Pericardium fibroblast (primary cell): ENCODE results near the gene SLC27A1. TPM values are rescaled to one million over a fixed set of nuclear protein-coding genes. Genes with fewer than 3 reads are reported as not detected.

Source experiments
- total RNA-seq: library from RNA; depleted of rRNA; stranded (reverse); fragments of >200 nt; gene quantifications from 2 replicates; pipeline ENCODE4 v1.2.3, GENCODE V29; 2015

The SLC27A1 gene
- 28.0 and 29.8 TPM in 2 replicates for total RNA-seq

GRCh38 chr19:17470068-17470841 is at the start of gene SLC27A1:
TSS of gene SLC27A1 (plus strand) at chr19:17470524. CDS start at chr19:17470541, 17 bp downstream.

GRCh38 chr19:17448131-17448967 is 22.0 kb upstream of the SLC27A1 start, which contains the start of gene TMEM221:
TSS of gene TMEM221 (minus strand) at chr19:17448668. CDS start at chr19:17448462, 206 bp downstream.

GRCh38 chr19:17460372-17461230 is 9.7 kb upstream of the SLC27A1 start, which contains the start of gene NXNL1:
TSS of gene NXNL1 (minus strand) at chr19:17460926. CDS start at chr19:17460869, 57 bp downstream.

GRCh38 chr19:17555480-17555928 is 85.2 kb downstream of the SLC27A1 start, which contains the start of gene COLGALT1:
TSS of gene COLGALT1 (plus strand) at chr19:17555649. CDS start at chr19:17555714, 65 bp downstream.

Other genes starting within 250 kb of the SLC27A1 start
- gene OCEL1, start 244.3 kb upstream of the SLC27A1 start, total RNA-seq = 6.8 and 7.1 TPM in 2 replicates
- 87.4 and 95.5 TPM in 2 replicates for gene NR2F6, start 224.6 kb upstream of the SLC27A1 start, total RNA-seq
- not detected in 2 replicates for gene USHBP1, start 205.8 kb upstream of the SLC27A1 start, total RNA-seq
- gene BABAM1, start 203.1 kb upstream of the SLC27A1 start, total RNA-seq = 50.9 and 80.4 TPM in 2 replicates
- 1.3 TPM in 1 of 2 replicates, not detected in the other for gene ANKLE1, start 188.6 kb upstream of the SLC27A1 start, total RNA-seq
- gene ABHD8, start 167.1 kb upstream of the SLC27A1 start, total RNA-seq = 9.1 and 19.4 TPM in 2 replicates
- 47.0 and 77.3 TPM in 2 replicates for gene MRPL34, start 164.7 kb upstream of the SLC27A1 start, total RNA-seq
- 9.8 and 22.3 TPM in 2 replicates for gene DDA1, start 161.0 kb upstream of the SLC27A1 start, total RNA-seq
- gene ANO8, start 135.7 kb upstream of the SLC27A1 start, total RNA-seq = 3.1 and 3.7 TPM in 2 replicates
- 7.9 and 9.8 TPM in 2 replicates for gene GTPBP3, start 133.0 kb upstream of the SLC27A1 start, total RNA-seq
- 0.82 and 0.94 TPM in 2 replicates for gene PLVAP, start 93.2 kb upstream of the SLC27A1 start, total RNA-seq
- gene CCDC194, start 76.3 kb upstream of the SLC27A1 start, total RNA-seq = not detected in 2 replicates
- 5.5 and 7.0 TPM in 2 replicates for gene BST2, start 64.9 kb upstream of the SLC27A1 start, total RNA-seq
- gene MVB12A, start 50.5 kb upstream of the SLC27A1 start, total RNA-seq = 58.5 and 68.5 TPM in 2 replicates
- gene TMEM221, start 21.9 kb upstream of the SLC27A1 start, total RNA-seq = 0.85 TPM in 1 of 2 replicates, not detected in the other
- not detected in 2 replicates for gene NXNL1, start 9.6 kb upstream of the SLC27A1 start, total RNA-seq
- gene PGLS, start 41.1 kb downstream of the SLC27A1 start, total RNA-seq = 139 and 154 TPM in 2 replicates
- 129 and 157 TPM in 2 replicates for gene COLGALT1, start 85.1 kb downstream of the SLC27A1 start, total RNA-seq
- gene UNC13A, start 217.8 kb downstream of the SLC27A1 start, total RNA-seq = 0.43 and 1.1 TPM in 2 replicates
- 34.0 and 38.6 TPM in 2 replicates for gene MAP1S, start 249.0 kb downstream of the SLC27A1 start, total RNA-seq